ENCODE data around the gene YEATS2.

DNA sequence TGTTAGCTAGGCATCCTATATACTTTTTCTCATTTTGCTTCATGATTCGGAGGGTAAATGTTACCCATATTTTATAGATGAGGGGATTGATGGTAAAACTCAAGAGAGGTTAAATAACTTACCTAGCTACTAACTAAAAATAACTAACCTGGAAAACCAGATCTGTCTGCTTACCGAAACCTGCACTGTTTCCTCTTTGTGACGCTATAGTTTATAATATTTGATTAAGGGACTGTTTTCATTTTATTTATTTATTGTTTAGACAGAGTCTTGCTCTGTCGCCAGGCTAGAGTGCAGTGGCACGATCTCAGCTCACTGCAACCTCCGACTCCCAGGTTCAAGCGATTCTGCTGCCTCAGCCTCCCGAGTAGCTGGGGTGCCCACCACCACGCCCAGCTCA lies 71.9 kb downstream of the YEATS2 start:
- TF ChIP-seq, protein P1, sequence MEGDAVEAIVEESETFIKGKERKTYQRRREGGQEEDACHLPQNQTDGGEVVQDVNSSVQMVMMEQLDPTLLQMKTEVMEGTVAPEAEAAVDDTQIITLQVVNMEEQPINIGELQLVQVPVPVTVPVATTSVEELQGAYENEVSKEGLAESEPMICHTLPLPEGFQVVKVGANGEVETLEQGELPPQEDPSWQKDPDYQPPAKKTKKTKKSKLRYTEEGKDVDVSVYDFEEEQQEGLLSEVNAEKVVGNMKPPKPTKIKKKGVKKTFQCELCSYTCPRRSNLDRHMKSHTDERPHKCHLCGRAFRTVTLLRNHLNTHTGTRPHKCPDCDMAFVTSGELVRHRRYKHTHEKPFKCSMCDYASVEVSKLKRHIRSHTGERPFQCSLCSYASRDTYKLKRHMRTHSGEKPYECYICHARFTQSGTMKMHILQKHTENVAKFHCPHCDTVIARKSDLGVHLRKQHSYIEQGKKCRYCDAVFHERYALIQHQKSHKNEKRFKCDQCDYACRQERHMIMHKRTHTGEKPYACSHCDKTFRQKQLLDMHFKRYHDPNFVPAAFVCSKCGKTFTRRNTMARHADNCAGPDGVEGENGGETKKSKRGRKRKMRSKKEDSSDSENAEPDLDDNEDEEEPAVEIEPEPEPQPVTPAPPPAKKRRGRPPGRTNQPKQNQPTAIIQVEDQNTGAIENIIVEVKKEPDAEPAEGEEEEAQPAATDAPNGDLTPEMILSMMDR (tag by site-specific recombination; IDR thresholded peaks at IDR 0.05), result no peak
- TF ChIP-seq MZF1 (tag by site-specific recombination; IDR thresholded peaks at IDR 0.05; ENCODE audit: borderline replicate concordance) (no peak), ZNF654 (tag by site-specific recombination; IDR thresholded peaks at IDR 0.05; ENCODE audit: low read depth) (no peak), ZNF366 (tag by site-specific recombination; conservative IDR thresholded peaks at IDR 0.05) (no peak), ZNF549 (tag by site-specific recombination; IDR thresholded peaks at IDR 0.05) (no peak), ZNF302 (tag by site-specific recombination; IDR thresholded peaks at IDR 0.05; ENCODE audit: low read depth) (no peak), YY1 (tag by site-specific recombination; IDR thresholded peaks at IDR 0.05) (no peak), PATZ1 (tag by site-specific recombination; IDR thresholded peaks at IDR 0.05) (no peak), AEBP2 (tag by site-specific recombination; IDR thresholded peaks at IDR 0.05; ENCODE audit: borderline replicate concordance) (no peak), TCF7L2 (IDR thresholded peaks at IDR 0.05; ENCODE audit: borderline replicate concordance, low read depth, low read length) (no peak), REST (tag by site-specific recombination; IDR thresholded peaks at IDR 0.05) (no peak)
